ENCODE measurements around the gene SPATA20.

The SPATA20 gene

DNA sequence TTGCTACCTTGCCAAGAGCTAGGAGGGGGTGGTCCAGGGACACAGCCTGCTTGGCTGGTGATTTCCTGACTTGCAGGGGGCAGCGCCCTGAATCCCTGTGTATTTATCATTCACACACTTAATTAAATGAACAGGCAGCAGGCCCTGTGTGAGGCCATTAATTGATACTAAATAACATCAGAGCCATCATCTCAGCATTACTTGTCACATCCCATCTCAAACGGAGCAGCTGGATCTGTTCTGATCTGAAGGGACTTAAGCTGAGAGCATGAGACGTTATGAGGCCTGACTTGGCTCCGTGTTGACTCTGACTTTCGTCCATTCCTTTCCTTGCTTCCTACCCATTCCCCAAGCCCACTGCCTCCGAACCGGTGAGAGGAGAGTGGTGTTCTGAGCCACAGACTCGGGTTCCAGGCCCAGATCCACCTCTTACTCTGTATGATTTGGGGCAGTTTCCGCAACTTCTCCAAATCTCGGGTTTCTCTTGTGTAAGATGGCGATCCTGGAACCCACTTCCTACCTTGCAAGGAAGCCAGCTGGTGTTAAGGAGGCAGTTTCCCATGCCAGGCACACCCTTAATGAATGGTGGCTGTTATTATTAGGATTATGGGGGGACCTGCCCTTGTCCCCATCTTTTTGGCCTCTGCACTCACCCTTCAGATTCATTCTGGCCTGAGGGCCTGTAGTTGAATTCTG, 47.3 kb downstream of the SPATA20 start:
- no peak for DNase-seq (ENCODE audit: low read depth in 1 of 2, low spot score in 1 of 2)

DNA sequence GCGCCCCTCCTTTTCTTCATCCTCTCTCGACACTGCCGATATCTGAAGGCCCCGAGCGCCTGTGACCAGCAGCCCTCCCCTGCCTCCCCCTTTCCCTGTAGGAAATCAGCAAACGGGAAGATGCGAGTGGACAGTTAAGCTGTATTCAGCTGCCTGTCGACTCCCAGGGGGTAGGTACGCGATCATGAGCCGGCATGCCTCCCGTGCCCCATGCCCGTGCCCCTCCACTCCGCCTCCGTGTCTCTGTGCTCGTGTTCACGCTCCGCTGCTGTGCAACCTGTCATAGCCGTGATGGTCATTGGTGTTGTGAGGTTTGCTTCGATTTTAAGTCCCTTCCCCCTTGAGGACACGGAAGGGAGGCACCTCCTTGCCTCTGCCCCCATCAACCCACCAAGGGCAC, 47.9 kb downstream of the SPATA20 start:
- no peak for DNase-seq (ENCODE audit: low read depth in 1 of 2, low spot score in 1 of 2)

DNA sequence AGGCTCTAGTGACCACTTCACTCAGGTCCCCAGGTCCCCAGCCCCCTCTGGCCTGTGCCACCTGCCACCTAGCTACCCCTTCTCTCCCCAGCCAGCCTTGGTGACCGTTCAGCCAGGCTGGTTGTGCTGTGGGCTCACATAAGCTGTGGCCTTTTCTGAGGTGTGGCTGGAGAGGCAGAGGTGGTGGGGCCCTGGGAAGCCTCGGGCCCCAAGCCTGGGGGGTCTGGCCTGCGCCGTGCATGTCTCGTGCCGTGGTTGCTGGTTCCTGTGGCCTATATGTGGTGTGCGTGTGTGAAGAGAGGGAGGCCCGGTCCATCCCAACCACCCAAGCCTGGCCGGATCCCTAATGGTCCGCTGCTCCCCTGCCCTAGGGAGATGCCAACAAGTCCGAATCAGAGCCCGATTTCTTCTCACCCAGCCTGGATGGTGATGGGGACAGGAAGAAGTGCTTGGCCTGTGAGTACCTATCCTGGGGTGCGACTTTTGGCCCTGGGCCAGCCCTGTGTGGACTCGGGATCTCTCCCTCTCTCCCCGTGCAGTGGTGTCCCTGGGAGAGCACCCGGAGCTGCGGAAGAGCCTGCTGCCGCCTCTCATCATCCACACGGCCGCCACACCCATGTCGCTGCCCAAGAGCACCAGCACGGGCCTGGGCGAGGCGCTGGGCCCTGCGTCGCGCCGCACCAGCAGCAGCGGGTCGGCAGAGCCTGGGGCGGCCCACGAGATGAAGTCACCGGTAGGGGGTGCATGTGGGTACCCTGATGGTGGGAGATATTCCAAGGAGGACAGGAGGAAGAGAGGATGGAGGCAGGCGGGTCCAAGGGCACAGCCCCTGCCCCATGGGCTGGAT, 49.4 kb downstream of the SPATA20 start:
- no peak for DNase-seq (ENCODE audit: low read depth in 1 of 2, low spot score in 1 of 2)

DNA sequence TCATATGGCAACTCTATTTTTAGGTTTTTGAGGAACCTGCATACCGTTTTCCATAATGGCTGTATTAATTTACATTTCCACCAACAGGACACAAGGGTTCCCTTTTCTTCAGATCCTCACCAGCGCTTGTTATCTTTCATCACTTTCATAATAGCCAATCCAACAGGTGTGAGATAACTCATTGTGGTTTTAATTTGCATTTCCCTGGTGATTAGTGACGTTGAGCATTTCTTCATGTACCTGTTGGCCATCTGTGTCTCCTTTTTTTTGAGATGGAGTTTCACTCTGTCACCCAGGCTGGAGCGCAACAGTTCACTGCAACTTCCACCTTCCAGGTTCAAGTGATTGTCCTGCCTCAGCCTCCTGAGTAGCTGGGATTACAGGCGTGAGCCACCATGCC, 51.5 kb downstream of the SPATA20 start:
- no peak for DNase-seq (ENCODE audit: low read depth in 1 of 2, low spot score in 1 of 2)

DNA sequence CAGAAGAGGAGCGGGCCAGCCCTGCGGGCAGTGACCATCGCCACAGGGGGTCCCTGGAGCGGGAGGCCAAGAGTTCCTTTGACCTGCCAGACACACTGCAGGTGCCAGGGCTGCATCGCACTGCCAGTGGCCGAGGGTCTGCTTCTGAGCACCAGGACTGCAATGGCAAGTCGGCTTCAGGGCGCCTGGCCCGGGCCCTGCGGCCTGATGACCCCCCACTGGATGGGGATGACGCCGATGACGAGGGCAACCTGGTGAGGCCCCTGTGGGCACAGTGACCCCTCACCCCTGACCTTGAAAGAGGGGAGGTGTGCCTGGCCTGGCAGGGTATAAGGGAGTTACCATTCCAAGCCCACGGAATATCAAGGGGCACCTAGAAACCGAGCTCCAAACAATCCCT, 52.6 kb downstream of the SPATA20 start:
- no peak for DNase-seq (ENCODE audit: low read depth in 1 of 2, low spot score in 1 of 2)

DNA sequence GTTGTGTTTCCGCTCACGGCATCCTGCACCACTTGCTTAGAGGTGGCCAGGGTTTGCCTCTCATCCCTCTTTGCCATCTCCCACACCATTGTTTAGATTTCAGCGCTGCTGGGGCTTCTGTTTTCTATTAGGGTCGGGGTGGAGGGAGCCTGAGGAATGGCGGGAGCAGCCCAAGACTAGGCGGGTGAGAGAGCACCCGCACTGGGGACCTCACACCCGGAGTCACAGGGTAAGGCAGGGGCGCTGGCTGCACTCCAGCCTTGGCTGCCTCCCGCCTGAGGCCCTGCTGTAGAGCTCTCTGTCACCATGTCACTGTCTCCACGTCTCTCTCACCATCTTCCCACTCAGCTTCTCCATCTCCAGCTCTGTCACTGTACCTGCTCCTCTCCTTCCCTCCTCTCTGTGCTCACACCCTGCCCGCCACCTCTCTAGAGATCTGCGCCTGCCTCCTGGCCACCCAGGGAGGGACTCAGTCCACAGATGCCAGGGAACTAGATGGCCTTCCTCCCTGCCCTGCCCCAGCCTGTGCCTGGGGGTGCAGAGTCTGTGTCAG, 54.9 kb downstream of the SPATA20 start:
- no peak for DNase-seq (ENCODE audit: low read depth in 1 of 2, low spot score in 1 of 2)

DNA sequence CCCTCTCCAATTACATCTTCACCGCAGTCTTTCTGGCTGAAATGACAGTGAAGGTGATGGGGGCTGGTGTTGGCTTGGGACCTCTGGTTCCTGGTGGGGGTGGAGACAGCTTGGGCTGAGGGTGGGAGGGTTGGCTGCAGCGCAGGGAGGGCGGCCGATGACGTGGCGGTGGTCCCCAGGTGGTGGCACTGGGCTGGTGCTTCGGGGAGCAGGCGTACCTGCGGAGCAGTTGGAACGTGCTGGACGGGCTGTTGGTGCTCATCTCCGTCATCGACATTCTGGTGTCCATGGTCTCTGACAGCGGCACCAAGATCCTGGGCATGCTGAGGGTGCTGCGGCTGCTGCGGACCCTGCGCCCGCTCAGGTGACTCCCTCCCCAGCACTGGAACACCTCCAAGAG, 55.9 kb downstream of the SPATA20 start:
- DNase-seq (ENCODE audit: low read depth in 1 of 2, low spot score in 1 of 2) = no peak

DNA sequence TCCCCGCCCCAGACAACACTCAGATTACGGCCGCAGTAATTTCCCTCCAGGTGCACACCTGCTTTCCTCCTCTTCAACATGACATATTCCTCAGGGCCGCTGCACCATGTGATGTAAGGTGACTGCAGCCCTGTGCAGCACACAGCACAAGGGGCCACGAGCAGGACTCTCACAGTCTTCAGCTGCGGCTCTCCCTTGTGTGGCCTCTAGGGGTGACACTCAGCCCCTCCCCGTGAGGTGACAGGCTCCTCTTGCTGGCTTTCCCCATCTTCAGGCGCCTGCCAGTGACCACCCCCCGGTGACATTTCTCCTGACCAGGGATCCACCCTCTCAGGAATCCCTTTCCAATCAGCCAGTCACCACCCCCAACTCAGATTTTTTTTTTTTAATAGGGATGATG, 56.4 kb downstream of the SPATA20 start:
- DNase-seq (ENCODE audit: low read depth in 1 of 2, low spot score in 1 of 2) = no peak

DNA sequence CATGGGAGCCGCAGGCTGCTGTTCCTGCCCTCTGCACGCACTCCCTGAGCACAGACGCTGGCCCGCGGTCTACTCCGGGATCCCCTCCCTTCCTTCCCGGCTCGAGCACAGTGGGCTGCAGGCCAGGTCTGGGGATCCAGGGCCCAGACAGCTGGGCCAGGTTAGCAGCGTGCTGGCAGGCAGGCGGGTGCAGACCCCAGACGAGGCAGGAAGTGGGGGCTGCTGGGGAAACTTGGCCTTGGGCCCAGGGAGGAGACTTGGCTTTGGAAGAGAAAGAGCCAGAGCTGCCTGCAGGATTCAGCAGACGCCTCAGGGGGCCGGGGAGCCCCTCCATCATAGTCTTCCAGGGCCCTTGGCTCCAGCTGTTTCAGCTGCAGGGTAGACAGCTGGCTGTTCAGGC, 57.5 kb downstream of the SPATA20 start:
- DNase-seq (ENCODE audit: low read depth in 1 of 2, low spot score in 1 of 2) = no peak

DNA sequence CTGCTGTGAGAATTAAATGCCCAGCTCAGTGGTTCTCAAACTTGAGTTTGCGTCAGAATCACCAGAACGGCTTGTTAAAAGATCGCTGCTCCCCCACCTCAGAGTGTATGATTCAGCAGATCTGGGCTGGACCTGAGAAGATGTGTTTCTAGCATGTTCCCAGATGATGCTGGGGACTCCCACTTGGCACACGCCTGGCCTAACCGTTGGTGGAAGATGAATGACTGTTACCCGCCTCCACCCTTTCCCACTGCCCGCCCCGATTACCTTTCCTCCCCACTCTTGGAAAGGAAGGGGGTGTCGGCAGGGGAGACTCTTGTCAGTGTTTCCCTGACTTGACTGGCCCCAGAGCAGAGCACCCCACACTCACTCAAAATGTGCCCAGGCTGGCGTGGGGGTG, 58.5 kb downstream of the SPATA20 start:
- DNase-seq (ENCODE audit: low read depth in 1 of 2, low spot score in 1 of 2) = no peak
